ENCODE results near the gene PDCD10. TPM values are rescaled to one million over a fixed set of nuclear protein-coding genes. Genes with fewer than 3 reads are reported as not detected.

The PDCD10 gene
- total RNA-seq, 1 experiment from 2014 or later, result 146 TPM

GRCh38 chr3:167735233-167736138 lies 794 bp upstream of the PDCD10 start, which contains the start of gene SERPINI1:
SERPINI1 (plus strand) TSS chr3:167735721; CDS start chr3:167789129, 53,408 bp downstream.
- DNase-seq (ENCODE audit: low read depth), result peak; percentile 92

GRCh38 chr3:167733961-167734497 lies 663 bp downstream of the PDCD10 start:
- DNase-seq (ENCODE audit: low read depth), result peak; percentile 9

DNA sequence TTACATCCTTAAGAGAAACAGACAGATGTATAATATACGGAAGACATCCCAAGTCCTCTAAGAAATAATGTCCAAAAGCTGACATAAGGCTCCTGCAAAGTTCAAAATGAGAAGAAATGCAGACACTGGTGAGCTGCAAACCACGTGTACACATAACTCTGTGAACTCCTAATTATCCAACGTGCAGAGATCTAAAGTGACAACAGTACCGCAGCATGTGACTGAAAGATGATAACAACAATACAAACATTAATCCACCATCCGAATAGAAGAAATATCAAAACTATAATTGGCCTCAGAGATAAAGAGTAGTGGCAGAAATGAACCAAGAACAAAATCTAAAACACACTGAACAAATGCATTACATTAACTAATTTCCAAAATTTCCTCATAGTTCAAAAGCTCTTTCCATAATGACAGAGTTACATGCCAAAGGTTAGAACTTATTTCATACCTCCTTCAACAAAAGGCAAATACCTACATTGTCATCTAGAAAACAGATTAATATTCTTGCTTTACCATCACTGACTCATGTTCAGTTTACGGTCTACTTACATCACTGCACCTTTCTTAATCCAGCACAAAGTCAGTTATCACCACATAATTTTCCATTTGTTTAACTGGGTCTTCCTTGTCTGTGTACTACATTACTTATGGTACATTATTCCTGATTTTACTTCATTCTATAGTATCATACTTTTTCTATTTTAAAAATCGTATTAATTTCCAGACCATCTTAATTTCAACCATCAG lies 2.2 kb downstream of the PDCD10 start:
- DNase-seq (ENCODE audit: low read depth), result no peak

GRCh38 chr3:167731393-167731792 lies 3.3 kb downstream of the PDCD10 start:
- no peak for DNase-seq (ENCODE audit: low read depth)

DNA sequence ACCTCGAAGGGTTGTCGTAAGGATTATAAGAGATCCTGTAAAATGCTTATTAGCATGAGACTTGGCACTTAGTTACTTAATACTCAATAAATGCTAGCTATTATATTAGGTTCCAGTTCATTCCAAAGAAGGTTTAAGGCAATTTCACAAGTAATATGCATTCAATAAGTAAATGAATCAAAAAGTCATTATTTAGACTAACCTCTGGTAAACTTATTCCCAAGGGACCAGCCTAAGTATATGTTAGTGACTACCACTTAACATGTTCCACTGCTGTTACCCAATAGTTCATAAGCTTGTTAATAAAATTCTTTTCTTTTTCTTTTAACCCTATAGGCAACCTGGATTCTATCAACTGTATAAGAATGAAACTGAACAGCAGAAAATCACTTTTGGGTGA lies 5.1 kb downstream of the PDCD10 start:
- no peak for DNase-seq (ENCODE audit: low read depth)

GRCh38 chr3:167728632-167729323 lies 5.9 kb downstream of the PDCD10 start:
- no peak for DNase-seq (ENCODE audit: low read depth)

DNA sequence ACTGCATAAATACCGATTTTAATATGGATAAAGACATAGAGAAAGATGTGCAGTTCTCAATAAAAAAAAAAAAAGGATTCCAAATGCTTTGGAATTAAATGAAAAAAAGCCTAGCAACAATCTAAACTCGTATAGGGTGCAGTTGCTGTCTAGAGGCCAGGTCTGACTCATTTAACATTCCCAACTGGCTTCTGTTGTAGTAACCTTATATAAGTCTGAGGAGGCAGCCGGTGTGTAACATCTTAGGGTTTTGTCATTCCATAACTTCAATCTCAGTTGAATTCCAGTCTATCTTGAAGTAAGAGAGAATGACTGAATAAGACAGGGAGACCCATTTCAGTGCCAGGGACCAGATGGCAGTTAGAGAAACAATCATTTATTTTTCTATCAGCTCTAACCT lies 6.5 kb downstream of the PDCD10 start:
- DNase-seq (ENCODE audit: low read depth), result peak; percentile 62

DNA sequence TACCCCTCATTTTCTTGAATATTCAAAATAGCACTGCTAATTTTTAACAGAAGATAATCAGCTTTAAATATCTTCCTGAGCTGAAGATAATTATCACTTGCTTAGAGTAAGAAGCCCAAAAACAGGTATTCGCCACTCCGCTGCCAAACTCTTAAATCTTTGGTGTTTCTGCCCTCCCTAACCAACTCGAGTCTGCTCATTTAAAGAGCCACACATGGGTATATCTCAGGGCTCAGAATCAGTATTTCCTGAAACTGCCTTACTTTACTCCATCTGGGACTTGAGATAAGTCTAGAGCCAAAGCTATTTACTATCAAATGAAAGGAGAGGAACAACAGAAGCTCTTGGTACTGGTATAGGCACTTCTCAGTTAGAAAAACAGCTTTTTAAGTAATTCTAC lies 10.8 kb downstream of the PDCD10 start:
- DNase-seq (ENCODE audit: low read depth), result no peak

GRCh38 chr3:167723025-167723512 lies 11.6 kb downstream of the PDCD10 start:
- DNase-seq (ENCODE audit: low read depth), result no peak

- DNase-seq (ENCODE audit: low read depth), result no peak
Measured at GRCh38 chr3:167718582-167718981, 16.1 kb downstream of the PDCD10 start.

- DNase-seq (ENCODE audit: low read depth), result no peak
Measured at GRCh38 chr3:167716920-167717319, 17.8 kb downstream of the PDCD10 start.

- no peak for DNase-seq (ENCODE audit: low read depth)
Measured at GRCh38 chr3:167714871-167715270, 19.8 kb downstream of the PDCD10 start.

- DNase-seq (ENCODE audit: low read depth), result no peak
Measured at GRCh38 chr3:167712445-167712844, 22.2 kb downstream of the PDCD10 start.

GRCh38 chr3:167711439-167711838 lies 23.3 kb downstream of the PDCD10 start:
- DNase-seq (ENCODE audit: low read depth), result no peak

- DNase-seq (ENCODE audit: low read depth), result no peak
Measured at GRCh38 chr3:167710552-167710951, 24.1 kb downstream of the PDCD10 start.

- no peak for DNase-seq (ENCODE audit: low read depth)
Measured at GRCh38 chr3:167709690-167710089, 25.0 kb downstream of the PDCD10 start.

GRCh38 chr3:167705840-167706239 lies 28.9 kb downstream of the PDCD10 start:
- DNase-seq (ENCODE audit: low read depth), result no peak

DNA sequence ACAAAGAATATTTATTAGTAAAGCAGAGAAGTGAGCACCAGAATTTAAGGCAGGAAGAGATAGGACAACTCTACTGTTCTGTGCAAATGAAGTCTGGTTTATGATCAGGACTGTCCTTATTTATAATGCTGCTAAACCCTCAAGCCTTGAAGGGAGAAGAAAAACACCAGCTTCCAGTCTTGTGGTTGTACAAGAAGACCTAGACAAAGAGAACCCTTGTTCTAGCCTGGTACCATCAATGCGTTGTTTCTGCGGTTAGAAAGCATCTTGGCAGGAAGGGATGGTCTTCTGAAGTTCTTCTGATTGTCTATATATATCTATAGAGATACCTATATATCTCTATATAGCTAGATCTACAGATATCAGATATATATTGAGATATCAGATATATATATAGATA lies 33.8 kb downstream of the PDCD10 start:
- peak; percentile 12 for DNase-seq (ENCODE audit: low read depth)

- DNase-seq (ENCODE audit: low read depth), result no peak
Measured at GRCh38 chr3:167700046-167700445, 34.6 kb downstream of the PDCD10 start.

GRCh38 chr3:167694121-167694520 lies 40.6 kb downstream of the PDCD10 start:
- no peak for DNase-seq (ENCODE audit: low read depth)

GRCh38 chr3:167691366-167691765 lies 43.3 kb downstream of the PDCD10 start:
- DNase-seq (ENCODE audit: low read depth), result peak; percentile 34

Measured in RPMI7951 (cell line).